Stimulated activated memory B cell treated with anti-CD40 and anti-IgM and Interleukin-4, amounts not matched to agents 10 μg/mL and 1 μg/mL and 100 μg/mL, for 72 hours (primary cell): Measurements from ENCODE around the gene P2RY14.

ENCODE experiments used
- ATAC-seq: fragments of 150-1000 bp; cut with Tn5 transposase; 2 replicates; pipeline ENCODE4 v1.10.0; 2021
- H3K27ac Mint-ChIP-seq: one replicate; pipeline ENCODE4 v1.8.0; 2022; ENCODE audit warnings: mild to moderate bottlenecking, mixed read lengths
- H3K27me3 Mint-ChIP-seq: one replicate; pipeline ENCODE4 v1.8.0; 2022; ENCODE audit warnings: mixed read lengths
- H3K36me3 Mint-ChIP-seq: one replicate; pipeline ENCODE4 v1.8.0; 2022; ENCODE audit warnings: mixed read lengths
- H3K4me1 Mint-ChIP-seq: one replicate; pipeline ENCODE4 v1.8.0; 2022; ENCODE audit warnings: mixed read lengths
- H3K4me3 Mint-ChIP-seq: one replicate; pipeline ENCODE4 v1.8.0; 2022; ENCODE audit warnings: mild to moderate bottlenecking, moderate library complexity, mixed read lengths
- H3K9me3 Mint-ChIP-seq: one replicate; pipeline ENCODE4 v1.8.0; 2022; ENCODE audit warnings: mixed read lengths

P2RY14 gene

DNA sequence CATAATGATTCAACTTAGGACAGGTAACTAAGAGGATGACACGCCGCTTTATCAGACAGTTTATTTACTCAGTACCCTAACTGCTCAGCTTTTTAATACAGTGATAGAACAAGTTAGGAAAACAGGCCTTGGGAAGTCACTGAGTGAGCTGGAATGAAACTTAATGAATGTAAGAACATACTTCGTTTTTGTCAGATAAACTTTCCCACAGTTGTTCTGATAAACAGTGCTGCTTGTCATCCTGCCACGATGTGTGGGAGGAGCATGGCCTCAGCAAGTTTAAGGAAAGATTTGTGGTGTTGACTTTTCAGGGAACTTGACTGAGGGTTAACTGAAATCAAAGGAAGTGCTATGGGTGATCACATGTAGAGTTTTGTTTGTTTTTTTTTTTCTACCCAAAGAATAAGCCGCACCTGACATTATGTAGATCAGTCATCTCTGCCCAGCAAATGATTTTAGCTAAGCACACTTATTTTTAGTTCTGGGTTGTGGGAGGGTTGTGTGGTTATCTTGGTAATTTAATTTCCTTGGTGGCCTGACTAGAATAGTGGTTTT lies 5.6 kb upstream of the P2RY14 start:
- ATAC-seq, result no peak
- H3K9me3 Mint-ChIP-seq, result no peaks in the 10 kb centered on the region

DNA sequence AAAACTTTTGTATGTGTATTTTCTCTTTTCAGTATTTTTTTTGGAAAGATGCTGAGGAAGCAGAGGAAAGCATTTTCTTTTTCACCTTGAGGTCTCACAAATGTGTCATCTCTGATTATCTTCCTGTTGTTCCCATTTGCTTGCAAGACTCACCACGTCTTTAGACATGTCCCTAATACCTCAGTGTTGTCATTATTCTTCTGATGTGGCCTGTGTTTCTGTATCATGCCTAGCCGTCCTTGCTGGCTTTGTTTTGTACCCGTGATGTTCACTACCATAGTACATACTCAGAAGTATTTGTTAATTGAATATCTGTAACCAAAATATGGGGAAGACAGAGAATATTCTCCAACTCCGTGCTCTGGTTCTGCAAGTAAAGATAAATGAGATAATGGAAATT lies 5.0 kb upstream of the P2RY14 start:
- Mint-ChIP-seq H3K27ac (no peak overlapping the region), H3K36me3 (no peaks in the 10 kb centered on the region), H3K27me3 (no peaks in the 10 kb centered on the region), H3K9me3 (no peaks in the 10 kb centered on the region), H3K4me3 (no peak overlapping the region), H3K4me1 (peaks cover 16% of the 10 kb centered on the region)
- ATAC-seq, result no peak

More for the DNA sequence above, 5.6 kb upstream of the P2RY14 start:
- Mint-ChIP-seq H3K4me3 (no peak overlapping the region), H3K4me1 (peaks cover 10% of the 10 kb centered on the region), H3K27me3 (no peaks in the 10 kb centered on the region), H3K27ac (no peak overlapping the region), H3K36me3 (no peaks in the 10 kb centered on the region)

DNA sequence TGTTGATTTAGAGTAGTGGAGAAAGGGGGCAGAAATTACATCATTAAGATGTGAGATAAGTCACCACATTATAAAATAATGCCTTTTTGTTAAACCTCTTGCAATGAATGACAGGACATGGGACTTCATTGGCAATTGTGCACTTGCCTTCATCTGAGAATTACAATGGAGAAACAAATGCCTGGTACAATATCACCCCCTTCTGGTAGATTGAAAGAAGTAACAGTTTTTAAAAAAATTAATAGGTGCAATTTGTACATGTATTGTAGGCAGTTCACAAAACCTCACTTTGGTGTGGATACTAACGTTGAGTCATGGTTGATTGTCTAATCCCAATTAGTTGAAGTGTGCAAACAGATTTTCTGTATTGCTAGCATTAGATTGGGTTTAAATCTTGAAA lies 4.6 kb upstream of the P2RY14 start:
- no peak overlapping the region for H3K27ac Mint-ChIP-seq
- H3K9me3 Mint-ChIP-seq, result no peaks in the 10 kb centered on the region
- no peak overlapping the region for H3K4me3 Mint-ChIP-seq
- peaks cover 21% of the 10 kb centered on the region for H3K4me1 Mint-ChIP-seq
- H3K36me3 Mint-ChIP-seq, result no peaks in the 10 kb centered on the region
- ATAC-seq, result peak; percentile 45
- no peaks in the 10 kb centered on the region for H3K27me3 Mint-ChIP-seq

DNA sequence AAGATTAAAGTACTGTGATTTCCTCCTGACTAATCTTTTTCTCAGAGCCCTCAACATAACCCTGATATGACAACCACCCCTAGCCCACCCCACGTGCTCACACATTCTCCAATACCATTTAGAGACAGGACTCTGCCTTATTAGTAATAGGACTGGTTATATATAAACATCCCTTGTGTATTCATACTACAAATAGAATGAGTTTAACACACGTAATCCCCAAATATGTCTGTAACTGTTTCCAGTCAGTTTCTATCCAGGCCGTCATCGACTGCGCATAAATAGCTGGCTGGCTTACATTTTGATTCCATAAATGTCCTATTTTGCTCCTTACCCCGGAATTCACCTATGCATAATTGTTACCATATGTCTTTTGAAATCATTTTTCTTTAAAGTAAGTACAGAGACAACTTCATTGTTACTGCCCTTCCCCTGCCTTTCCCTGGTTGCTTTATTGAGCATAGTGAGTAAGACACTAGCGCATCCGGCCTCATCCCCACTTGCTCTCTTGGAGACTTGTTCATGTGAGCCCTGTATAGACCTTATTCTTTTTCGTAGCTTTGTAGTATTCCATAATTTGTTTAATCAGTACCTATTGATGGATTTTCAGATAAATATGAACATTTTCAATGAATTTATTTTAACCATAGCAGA lies 3.5 kb upstream of the P2RY14 start:
- Mint-ChIP-seq H3K27ac (no peak overlapping the region), H3K9me3 (no peaks in the 10 kb centered on the region), H3K36me3 (no peaks in the 10 kb centered on the region), H3K4me1 (peaks cover 25% of the 10 kb centered on the region), H3K4me3 (no peak overlapping the region), H3K27me3 (no peaks in the 10 kb centered on the region)
- ATAC-seq, result no peak

DNA sequence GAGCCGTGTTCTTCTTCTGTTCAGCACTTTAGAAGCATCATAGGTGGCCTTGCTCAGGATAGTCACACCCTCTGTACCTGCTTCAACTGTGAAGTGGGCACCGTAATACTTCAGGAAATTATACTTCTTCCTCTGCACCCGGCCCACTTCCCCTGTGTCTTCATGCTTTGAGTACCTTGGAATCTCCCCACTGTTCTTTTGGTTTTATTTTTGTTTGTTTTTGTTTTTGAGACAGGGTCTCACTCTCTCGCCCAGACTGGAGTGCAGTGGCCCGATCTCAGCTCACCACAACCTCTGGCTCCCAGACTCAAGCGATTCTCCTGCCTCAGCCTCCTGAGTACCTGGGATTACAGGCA lies 1.7 kb downstream of the P2RY14 start:
- peak; percentile 89 for ATAC-seq
- H3K9me3 Mint-ChIP-seq, result no peaks in the 10 kb centered on the region
- peak overlapping the region; percentile 69 for H3K27ac Mint-ChIP-seq
- no peaks in the 10 kb centered on the region for H3K27me3 Mint-ChIP-seq
- peaks cover 58% of the 10 kb centered on the region for H3K4me1 Mint-ChIP-seq
- H3K36me3 Mint-ChIP-seq, result no peaks in the 10 kb centered on the region
- H3K4me3 Mint-ChIP-seq, result peak overlapping the region; percentile 49

DNA sequence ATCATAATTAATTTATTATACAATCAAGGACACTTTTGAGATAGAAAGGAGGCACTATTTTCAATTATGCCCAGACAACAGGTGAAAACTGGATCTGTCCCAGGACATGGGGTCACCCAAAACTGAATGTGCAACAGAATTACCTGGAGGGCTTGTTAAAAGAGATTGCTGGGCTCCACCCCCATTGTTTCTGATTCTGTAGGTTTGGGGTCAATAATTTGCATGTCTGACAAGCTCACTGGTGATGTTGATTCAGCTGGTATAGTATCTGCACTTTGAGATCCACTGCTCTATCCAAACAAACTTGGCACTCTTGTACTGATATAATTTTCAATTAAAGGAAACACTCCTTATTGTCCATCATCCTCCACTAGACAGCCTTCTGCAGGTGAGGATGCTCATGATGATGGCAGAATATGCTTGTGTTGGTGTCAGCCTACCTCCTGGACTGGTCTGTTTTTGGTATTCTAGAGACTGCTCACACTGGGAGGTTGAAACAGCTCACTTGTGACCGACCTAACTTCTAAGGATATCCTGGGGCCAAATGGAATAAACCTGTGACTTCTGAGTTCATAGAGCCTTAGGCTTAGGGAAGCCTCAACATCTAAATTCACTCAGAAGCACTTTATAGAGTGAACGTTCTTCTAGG lies 2.2 kb downstream of the P2RY14 start:
- no peak overlapping the region for H3K4me3 Mint-ChIP-seq
- peak overlapping the region; percentile 69 for H3K27ac Mint-ChIP-seq
- H3K36me3 Mint-ChIP-seq, result no peaks in the 10 kb centered on the region
- peaks cover 58% of the 10 kb centered on the region for H3K4me1 Mint-ChIP-seq
- ATAC-seq, result no peak
- H3K9me3 Mint-ChIP-seq, result no peaks in the 10 kb centered on the region
- no peaks in the 10 kb centered on the region for H3K27me3 Mint-ChIP-seq

DNA sequence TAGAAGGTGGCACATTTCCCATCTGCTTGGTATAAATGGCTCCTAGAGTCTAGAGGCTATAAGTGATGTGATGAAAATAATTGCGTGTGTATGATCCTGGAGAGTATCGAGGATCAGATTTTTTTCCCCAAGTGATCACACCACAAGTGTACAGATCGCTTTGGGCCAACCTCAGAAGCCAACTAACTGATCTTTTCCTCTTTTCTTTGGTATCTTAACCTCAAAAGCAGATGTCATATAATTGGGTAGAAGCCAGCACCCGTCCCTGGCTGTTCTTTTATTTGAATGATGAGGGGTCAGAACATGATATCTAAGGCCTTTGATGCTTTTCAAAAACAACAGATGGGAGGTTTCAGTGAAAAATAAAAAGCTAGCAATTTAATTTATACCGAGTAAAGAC lies 3.3 kb downstream of the P2RY14 start:
- Mint-ChIP-seq H3K36me3 (no peaks in the 10 kb centered on the region), H3K27ac (peak overlapping the region; percentile 69), H3K27me3 (no peaks in the 10 kb centered on the region), H3K4me1 (peaks cover 58% of the 10 kb centered on the region), H3K9me3 (no peaks in the 10 kb centered on the region), H3K4me3 (no peak overlapping the region)
- no peak for ATAC-seq

DNA sequence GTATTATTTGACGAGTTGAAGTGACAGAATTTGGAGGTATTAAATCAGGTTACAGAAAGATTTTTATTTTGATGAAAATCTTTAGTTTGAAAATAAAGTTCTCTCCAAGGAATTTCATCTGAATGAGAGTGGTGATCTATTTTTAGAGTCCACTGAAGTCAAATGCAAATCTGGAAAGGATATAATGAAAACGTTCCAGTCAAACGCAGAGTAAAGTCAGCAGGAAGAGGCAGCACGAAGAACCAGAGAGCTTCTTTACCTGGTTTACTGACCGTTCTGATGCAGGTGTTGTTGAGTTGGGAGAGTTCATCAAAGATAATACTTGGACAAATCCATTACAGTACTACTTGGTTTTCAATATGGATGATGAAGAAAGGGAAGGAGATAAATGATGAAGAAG lies 8.7 kb downstream of the P2RY14 start:
- H3K36me3 Mint-ChIP-seq, result no peaks in the 10 kb centered on the region
- H3K4me1 Mint-ChIP-seq, result peaks cover 52% of the 10 kb centered on the region
- no peak for ATAC-seq
- no peak overlapping the region for H3K27ac Mint-ChIP-seq
- no peaks in the 10 kb centered on the region for H3K9me3 Mint-ChIP-seq
- no peaks in the 10 kb centered on the region for H3K27me3 Mint-ChIP-seq
- no peak overlapping the region for H3K4me3 Mint-ChIP-seq

DNA sequence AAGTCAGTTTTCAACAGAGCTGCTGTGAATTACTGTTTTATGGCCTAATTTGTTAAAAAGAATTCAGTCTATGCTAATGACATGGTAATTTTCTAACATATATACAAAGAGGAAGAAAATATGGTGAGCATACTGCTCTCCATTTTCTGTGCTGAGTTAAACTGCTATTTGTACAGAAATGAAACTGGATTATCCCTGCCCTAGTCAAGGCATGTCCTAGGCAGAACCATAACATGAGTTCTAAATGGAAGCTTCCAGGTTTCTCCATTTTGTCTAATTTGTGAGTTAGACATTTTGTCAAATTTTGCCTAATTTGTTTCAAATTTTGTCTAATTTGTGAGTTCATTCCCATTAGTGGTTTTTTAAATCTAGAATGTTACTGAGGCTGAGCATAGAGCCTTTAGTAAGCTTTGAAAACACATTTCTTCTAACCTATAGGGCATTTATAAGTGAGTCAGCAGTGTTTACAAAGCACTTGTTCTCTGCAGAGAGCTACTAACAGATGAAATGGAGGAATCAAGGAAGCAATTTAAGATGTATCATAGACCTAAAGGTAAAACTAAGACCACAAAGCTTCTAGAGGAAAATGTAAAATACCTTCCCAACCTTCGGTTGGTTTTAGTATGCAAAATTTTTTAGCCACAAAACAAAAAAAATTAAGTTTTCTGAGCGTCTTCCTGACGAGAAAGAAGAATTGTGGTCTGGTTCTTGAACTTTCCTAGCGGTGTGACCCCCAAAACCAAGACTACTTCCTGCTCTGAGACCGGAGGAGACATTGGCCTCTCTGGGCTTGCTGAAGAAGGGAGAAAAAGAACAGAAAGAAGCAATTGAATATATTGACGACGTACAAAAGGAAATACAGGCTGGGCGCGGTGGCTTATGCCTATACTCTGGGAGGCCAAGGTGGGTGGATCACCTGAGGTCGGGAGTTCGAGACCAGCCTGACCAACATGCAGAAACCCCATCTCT lies 9.8 kb downstream of the P2RY14 start:
- Mint-ChIP-seq H3K9me3 (no peaks in the 10 kb centered on the region), H3K27ac (peak overlapping the region; percentile 80), H3K36me3 (no peaks in the 10 kb centered on the region), H3K27me3 (no peaks in the 10 kb centered on the region), H3K4me3 (peak overlapping the region; percentile 10), H3K4me1 (peaks cover 43% of the 10 kb centered on the region)
- ATAC-seq, result peak; percentile 46

DNA sequence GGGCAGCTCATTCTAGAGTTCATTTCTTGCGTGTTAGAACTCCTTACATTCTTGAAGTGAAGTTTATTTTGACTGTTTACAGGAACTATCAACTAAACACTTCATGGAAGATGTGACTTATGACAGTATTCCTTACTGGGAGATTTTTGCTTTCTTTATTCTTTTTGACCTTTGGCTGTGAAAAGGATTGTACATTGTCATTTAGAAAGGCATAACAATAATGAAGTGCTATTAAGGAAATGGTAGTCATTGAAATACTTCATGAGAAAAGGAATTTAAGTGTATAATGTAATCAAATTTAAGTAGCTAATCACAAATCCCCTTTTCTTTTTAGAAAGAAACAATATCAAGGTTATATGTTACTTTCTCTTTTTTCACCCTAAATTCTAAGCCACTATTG lies 11.3 kb downstream of the P2RY14 start:
- Mint-ChIP-seq H3K4me1 (peaks cover 43% of the 10 kb centered on the region), H3K27ac (no peak overlapping the region), H3K9me3 (no peaks in the 10 kb centered on the region), H3K36me3 (no peaks in the 10 kb centered on the region), H3K27me3 (no peaks in the 10 kb centered on the region), H3K4me3 (no peak overlapping the region)
- no peak for ATAC-seq

DNA sequence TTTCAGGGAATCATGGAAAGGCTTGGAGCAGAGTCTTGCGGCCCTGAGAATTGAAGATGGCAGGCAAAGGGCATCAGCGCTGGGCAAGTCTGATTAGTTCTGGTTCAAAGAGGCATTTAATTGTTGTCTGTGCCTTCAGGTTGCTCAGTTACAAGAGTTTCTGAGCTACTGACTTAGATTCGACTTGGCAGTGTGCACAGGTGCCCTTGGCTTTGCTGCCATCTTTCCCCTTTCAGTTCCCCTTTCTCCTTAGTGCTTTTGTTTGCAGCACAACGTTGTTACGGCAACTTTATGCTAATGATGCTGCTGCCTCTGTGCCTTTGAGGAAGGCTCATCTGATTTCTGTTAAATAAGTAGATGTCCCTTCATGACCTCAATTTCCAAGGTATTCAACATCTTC lies 12.5 kb downstream of the P2RY14 start:
- Mint-ChIP-seq H3K27ac (peak overlapping the region; percentile 90), H3K4me1 (peaks cover 43% of the 10 kb centered on the region), H3K36me3 (no peaks in the 10 kb centered on the region), H3K9me3 (no peaks in the 10 kb centered on the region), H3K27me3 (peaks cover 4% of the 10 kb centered on the region), H3K4me3 (no peak overlapping the region)
- peak; percentile 98 for ATAC-seq

DNA sequence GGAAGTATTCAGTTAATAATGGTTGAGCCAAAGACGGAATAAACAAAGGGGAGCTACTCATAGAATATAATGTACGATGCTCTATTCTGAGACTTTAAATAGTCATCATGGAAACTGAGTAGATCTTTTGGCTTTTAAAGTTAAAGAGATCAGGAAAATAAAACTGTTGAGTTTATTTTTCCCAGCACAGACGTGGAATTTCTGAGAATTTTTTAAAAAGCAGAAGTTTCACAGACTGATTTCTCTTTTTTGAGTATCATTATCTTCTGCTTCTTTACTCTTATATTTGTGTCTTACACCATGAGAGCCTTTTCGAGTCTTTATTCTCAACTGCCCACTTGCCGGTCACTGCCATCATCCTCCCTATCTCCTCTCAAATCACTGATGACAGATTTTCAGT lies 13.2 kb downstream of the P2RY14 start:
- H3K9me3 Mint-ChIP-seq, result no peaks in the 10 kb centered on the region
- H3K27me3 Mint-ChIP-seq, result peaks cover 10% of the 10 kb centered on the region
- H3K27ac Mint-ChIP-seq, result peak overlapping the region; percentile 90
- no peak overlapping the region for H3K4me3 Mint-ChIP-seq
- peaks cover 42% of the 10 kb centered on the region for H3K4me1 Mint-ChIP-seq
- H3K36me3 Mint-ChIP-seq, result no peaks in the 10 kb centered on the region
- no peak for ATAC-seq

DNA sequence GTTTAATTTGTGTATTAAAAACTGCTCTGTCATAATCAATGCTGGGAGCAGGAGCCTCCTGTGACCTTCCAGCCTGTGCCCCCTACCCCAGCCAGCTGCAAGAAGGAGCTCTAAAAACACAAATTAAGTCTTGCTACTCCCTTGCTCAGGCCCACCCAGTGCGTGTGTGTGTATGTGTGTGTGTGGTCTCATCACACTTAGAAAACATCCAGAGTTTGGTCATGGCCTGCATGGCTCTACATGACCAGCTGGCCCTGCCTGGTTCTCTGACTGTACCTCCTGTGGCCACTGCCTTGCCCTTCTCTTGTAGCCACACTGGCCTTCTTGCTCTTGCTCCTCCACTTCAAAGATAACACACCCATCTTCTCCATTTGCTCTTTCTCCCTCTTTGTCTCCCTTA lies 13.7 kb downstream of the P2RY14 start:
- ATAC-seq, result no peak
- peak overlapping the region; percentile 90 for H3K27ac Mint-ChIP-seq
- peaks cover 36% of the 10 kb centered on the region for H3K4me1 Mint-ChIP-seq
- H3K27me3 Mint-ChIP-seq, result peaks cover 10% of the 10 kb centered on the region
- H3K9me3 Mint-ChIP-seq, result no peaks in the 10 kb centered on the region
- H3K4me3 Mint-ChIP-seq, result no peak overlapping the region
- no peaks in the 10 kb centered on the region for H3K36me3 Mint-ChIP-seq

DNA sequence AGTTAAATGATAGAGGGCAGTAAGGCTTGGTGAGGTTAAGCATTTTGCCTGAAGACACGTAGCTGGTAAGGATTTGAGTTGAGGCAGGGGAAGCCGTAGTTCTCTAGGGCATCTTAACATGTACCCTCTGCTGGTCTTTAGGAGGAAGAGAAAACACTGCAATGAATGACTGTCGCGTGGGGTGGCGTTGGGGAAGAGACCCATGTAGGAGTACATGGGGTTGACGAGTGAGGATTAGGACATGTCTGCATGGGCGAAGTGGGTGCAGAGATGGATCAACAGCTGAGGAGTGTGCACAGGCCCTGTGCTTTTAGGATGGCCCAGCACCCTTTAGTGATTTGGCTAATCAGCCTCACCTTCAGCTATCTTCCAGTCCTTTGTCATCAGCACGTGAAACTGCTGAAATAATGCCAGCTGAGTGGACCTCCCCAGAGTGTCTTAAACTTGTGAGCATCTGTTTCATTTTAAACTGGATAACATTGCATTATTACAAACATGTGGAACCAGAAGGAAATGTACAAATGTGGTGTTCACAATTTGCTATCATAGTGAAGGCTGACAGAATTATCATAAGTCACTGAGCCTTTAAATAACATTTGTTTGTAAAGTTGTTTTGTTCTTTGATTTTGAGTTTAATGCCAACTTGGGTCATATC lies 15.3 kb downstream of the P2RY14 start:
- Mint-ChIP-seq H3K9me3 (no peaks in the 10 kb centered on the region), H3K27ac (no peak overlapping the region), H3K36me3 (no peaks in the 10 kb centered on the region), H3K4me3 (no peak overlapping the region), H3K27me3 (peaks cover 10% of the 10 kb centered on the region), H3K4me1 (peaks cover 23% of the 10 kb centered on the region)
- ATAC-seq, result no peak

DNA sequence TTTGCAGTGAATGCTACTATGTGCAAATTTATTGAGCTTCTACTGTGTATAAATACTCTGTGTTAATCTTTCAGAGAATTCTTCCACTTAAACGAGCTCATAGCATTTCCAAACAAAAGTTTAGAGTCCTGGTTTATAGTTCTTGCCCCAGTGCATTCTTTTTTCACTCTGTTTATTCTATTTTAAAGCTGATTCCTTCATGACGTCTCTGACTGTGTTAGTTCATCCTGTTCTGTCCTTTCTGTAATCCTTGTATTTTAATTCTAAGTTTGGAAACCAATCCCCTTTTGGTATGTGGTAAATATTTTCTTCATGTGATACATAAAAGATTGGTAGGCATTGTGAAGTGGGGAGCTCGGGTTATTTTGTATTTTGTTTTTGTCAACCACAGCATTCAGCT lies 18.7 kb downstream of the P2RY14 start:
- no peak overlapping the region for H3K4me3 Mint-ChIP-seq
- peaks cover 2% of the 10 kb centered on the region for H3K4me1 Mint-ChIP-seq
- ATAC-seq, result no peak
- H3K27me3 Mint-ChIP-seq, result peaks cover 10% of the 10 kb centered on the region
- no peak overlapping the region for H3K27ac Mint-ChIP-seq
- no peaks in the 10 kb centered on the region for H3K9me3 Mint-ChIP-seq
- H3K36me3 Mint-ChIP-seq, result no peaks in the 10 kb centered on the region
